ENCODE results near the gene NOTCH3.

NOTCH3 gene

GRCh38 chr19:15200553-15201364 is at the start of gene NOTCH3:
Gene NOTCH3 (minus strand): TSS chr19:15200995. CDS start chr19:15200905, 90 bp downstream.
- no peak for DNase-seq

GRCh38 chr19:15250640-15250993 is 49.8 kb upstream of the NOTCH3 start:
- DNase-seq, result no peak

GRCh38 chr19:15249972-15250639 is 49.3 kb upstream of the NOTCH3 start:
- DNase-seq, result no peak

GRCh38 chr19:15249528-15249874 is 48.7 kb upstream of the NOTCH3 start:
- DNase-seq, result no peak

GRCh38 chr19:15248648-15249527 is 48.1 kb upstream of the NOTCH3 start:
- no peak for DNase-seq

GRCh38 chr19:15248106-15248505 is 47.3 kb upstream of the NOTCH3 start:
- DNase-seq, result no peak

- DNase-seq, result no peak
Measured at GRCh38 chr19:15247107-15248014, 46.6 kb upstream of the NOTCH3 start.

- no peak for DNase-seq
Measured at GRCh38 chr19:15246198-15246481, 45.3 kb upstream of the NOTCH3 start.

GRCh38 chr19:15245370-15246197 is 44.8 kb upstream of the NOTCH3 start:
- DNase-seq, result no peak

- no peak for DNase-seq
Measured at GRCh38 chr19:15244808-15245207, 44.0 kb upstream of the NOTCH3 start.

- DNase-seq, result no peak
Measured at GRCh38 chr19:15244106-15244803, 43.5 kb upstream of the NOTCH3 start.

GRCh38 chr19:15243236-15243957 is 42.6 kb upstream of the NOTCH3 start:
- DNase-seq, result no peak

GRCh38 chr19:15241259-15241910 is 40.6 kb upstream of the NOTCH3 start:
- no peak for DNase-seq

- DNase-seq, result no peak
Measured at GRCh38 chr19:15240515-15240914, 39.7 kb upstream of the NOTCH3 start.

GRCh38 chr19:15239337-15239949 is 38.6 kb upstream of the NOTCH3 start:
- no peak for DNase-seq

GRCh38 chr19:15238639-15239155 is 37.9 kb upstream of the NOTCH3 start:
- DNase-seq, result no peak

- DNase-seq, result no peak
Measured at GRCh38 chr19:15237759-15238638, 37.2 kb upstream of the NOTCH3 start.

GRCh38 chr19:15236886-15237285 is 36.1 kb upstream of the NOTCH3 start:
- no peak for DNase-seq

Measured in activated CD4-positive, CD25-positive, alpha-beta regulatory T cell (primary cell).